HG03378 (cell line): ENCODE data around the gene FOXK1.
"Not testable (repeated sequence)": the region's sequence is repeated elsewhere in the genome, so short reads cannot be mapped to it uniquely, and the experiment has no call there.

Experiments
- ATAC-seq: cut with Tn5 transposase; IDR thresholded peaks from one replicate; pipeline ENCODE4 v1.9.1; 2021; ENCODE audit warnings: mild to moderate bottlenecking, moderate library complexity; ENCODE audit not compliant: unreplicated experiment

FOXK1 gene

GRCh38 chr7:4782333-4783291 is 100.5 kb downstream of the FOXK1 start:
- no peak for ATAC-seq

- ATAC-seq = no peak
Observed at GRCh38 chr7:4783292-4783652, 101.2 kb downstream of the FOXK1 start.

- ATAC-seq = no peak
Observed at GRCh38 chr7:4783762-4784351, 101.8 kb downstream of the FOXK1 start.

- ATAC-seq = no peak
Observed at GRCh38 chr7:4784799-4785198, 102.7 kb downstream of the FOXK1 start.

GRCh38 chr7:4785371-4785770 is 103.3 kb downstream of the FOXK1 start:
- ATAC-seq = no peak

- no peak for ATAC-seq
Observed at GRCh38 chr7:4786015-4786414, 103.9 kb downstream of the FOXK1 start.

- no peak for ATAC-seq
Observed at GRCh38 chr7:4787541-4787940, 105.4 kb downstream of the FOXK1 start.

- ATAC-seq = no peak
Observed at GRCh38 chr7:4787947-4788626, 106.0 kb downstream of the FOXK1 start.

- no peak for ATAC-seq
Observed at GRCh38 chr7:4788627-4789189, 106.6 kb downstream of the FOXK1 start.

GRCh38 chr7:4789194-4790077 is 107.3 kb downstream of the FOXK1 start:
- no peak for ATAC-seq

- no peak for ATAC-seq
Observed at GRCh38 chr7:4790078-4790465, 108.0 kb downstream of the FOXK1 start.

GRCh38 chr7:4790516-4790991 is 108.5 kb downstream of the FOXK1 start:
- no peak for ATAC-seq

GRCh38 chr7:4791101-4791737 is 109.1 kb downstream of the FOXK1 start:
- no peak for ATAC-seq

GRCh38 chr7:4791738-4792536 is 109.8 kb downstream of the FOXK1 start:
- no peak for ATAC-seq

GRCh38 chr7:4792537-4793126 is 110.5 kb downstream of the FOXK1 start:
- ATAC-seq = no peak

GRCh38 chr7:4793385-4793993 is 111.4 kb downstream of the FOXK1 start:
- not testable (repeated sequence) for ATAC-seq

GRCh38 chr7:4794171-4794570 is 112.1 kb downstream of the FOXK1 start:
- not testable (repeated sequence) for ATAC-seq
